MCF 10A (cell line): ENCODE results near the gene LRP1B. TPM values are rescaled to one million over a fixed set of nuclear protein-coding genes. Genes with fewer than 3 reads are reported as not detected.

ENCODE experiments used
- BruUV-seq: library from RNA; stranded (reverse); fragments of 400-500 nt; replicated peaks from 2 replicates; lab custom pipeline; 2021; lab: Mats Ljungman, UMichigan
- CTCF ChIA-PET: fragments of 300-600 bp; sonication (Branson Sonifier 250); formaldehyde crosslinking; extraction: SDS; loops from one replicate; lab custom pipeline; 2021; ENCODE audit warnings: antibody characterized with exemption, inconsistent platforms; lab: Yijun Ruan, JAX
- POLR2A ChIA-PET: fragments of 300-600, 350-650 bp; sonication (Branson Sonifier 250); formaldehyde crosslinking; extraction: SDS; loops from one replicate; lab custom pipeline; 2020; ENCODE audit warnings: antibody characterized with exemption, inconsistent platforms; lab: Yijun Ruan, JAX
- DNase-seq: peaks from one replicate; pipeline ENCODE4 v3.0.0-alpha.2; 2018; ENCODE audit not compliant: unreplicated experiment
- H3K27ac Mint-ChIP-seq: one replicate; pipeline ENCODE4 v1.8.0; 2022; ENCODE audit warnings: mild to moderate bottlenecking, low read depth, mixed read lengths; ENCODE audit not compliant: unreplicated experiment
- H3K27me3 Mint-ChIP-seq: one replicate; pipeline ENCODE4 v1.8.0; 2022; ENCODE audit warnings: mixed read lengths; ENCODE audit not compliant: insufficient read depth, unreplicated experiment
- H3K36me3 Mint-ChIP-seq: one replicate; pipeline ENCODE4 v1.8.0; 2022; ENCODE audit warnings: mild to moderate bottlenecking, moderate library complexity, mixed read lengths; ENCODE audit not compliant: insufficient read depth, unreplicated experiment
- H3K4me1 Mint-ChIP-seq: one replicate; pipeline ENCODE4 v1.8.0; 2022; ENCODE audit warnings: mixed read lengths; ENCODE audit not compliant: insufficient read depth, unreplicated experiment
- H3K4me3 Mint-ChIP-seq: one replicate; pipeline ENCODE4 v1.8.0; 2022; ENCODE audit warnings: mild to moderate bottlenecking, moderate library complexity, mixed read lengths; ENCODE audit not compliant: unreplicated experiment
- H3K9me3 Mint-ChIP-seq: one replicate; pipeline ENCODE4 v1.8.0; 2022; ENCODE audit warnings: mixed read lengths; ENCODE audit not compliant: unreplicated experiment
- intact Hi-C: fragments of 100-400 bp; cut with micrococcal nuclease; formaldehyde crosslinking; loops from 2 replicates; pipeline ENCODE4 v1.14.1; 2022
- total RNA-seq: library from RNA; stranded (reverse); gene quantifications from 2 replicates; pipeline ENCODE4 v1.2.3, GENCODE V29; 2022
- TF ChIP-seq, protein P1 (sequence below): fragments of 200-600 bp; IDR thresholded peaks from one replicate; pipeline ENCODE4 v1.8.0; 2022; ENCODE audit warnings: antibody characterized with exemption, mild to moderate bottlenecking; ENCODE audit not compliant: unreplicated experiment

The LRP1B gene
- total RNA-seq, 1 experiment from 2014 or later = not detected

DNA sequence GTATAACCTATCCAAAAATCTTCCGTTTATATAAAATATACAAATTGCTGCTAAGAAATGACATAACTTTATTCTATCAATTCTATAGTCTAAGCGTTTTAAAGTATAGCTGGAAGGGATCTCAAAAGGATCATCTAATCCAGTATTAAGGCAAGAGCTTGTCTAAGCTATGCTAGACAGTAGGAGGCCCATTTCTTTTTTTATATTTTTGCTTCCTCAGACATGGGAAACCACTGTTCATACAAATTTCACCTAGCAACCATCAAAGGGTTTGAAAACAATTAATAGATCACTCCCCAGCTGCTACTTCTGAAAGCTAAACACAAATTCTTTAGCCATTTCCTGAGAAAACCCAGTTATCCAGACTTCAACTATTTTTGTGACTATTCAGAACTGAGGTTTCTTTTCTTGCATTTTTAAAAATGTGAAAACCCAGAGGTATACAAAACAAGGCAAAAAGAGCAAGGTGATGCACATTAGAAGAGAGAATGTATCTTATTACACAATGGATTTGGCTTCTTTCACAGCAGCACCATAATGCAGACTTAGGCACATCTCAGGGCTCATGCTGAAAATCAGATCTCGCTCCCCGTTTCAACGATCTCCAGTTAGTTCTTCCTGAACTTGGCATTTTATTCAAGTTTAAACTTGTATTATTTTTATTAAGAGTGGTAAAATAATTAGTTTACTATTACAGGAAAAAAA is 274.4 kb downstream of the LRP1B start:
- H3K36me3 Mint-ChIP-seq = no peaks in the 10 kb centered on the region
- no peak for DNase-seq
- no peaks in the 10 kb centered on the region for H3K9me3 Mint-ChIP-seq
- intact Hi-C loops = no loop called here
- POLR2A ChIA-PET = no interaction called here
- TF ChIP-seq, protein P1, sequence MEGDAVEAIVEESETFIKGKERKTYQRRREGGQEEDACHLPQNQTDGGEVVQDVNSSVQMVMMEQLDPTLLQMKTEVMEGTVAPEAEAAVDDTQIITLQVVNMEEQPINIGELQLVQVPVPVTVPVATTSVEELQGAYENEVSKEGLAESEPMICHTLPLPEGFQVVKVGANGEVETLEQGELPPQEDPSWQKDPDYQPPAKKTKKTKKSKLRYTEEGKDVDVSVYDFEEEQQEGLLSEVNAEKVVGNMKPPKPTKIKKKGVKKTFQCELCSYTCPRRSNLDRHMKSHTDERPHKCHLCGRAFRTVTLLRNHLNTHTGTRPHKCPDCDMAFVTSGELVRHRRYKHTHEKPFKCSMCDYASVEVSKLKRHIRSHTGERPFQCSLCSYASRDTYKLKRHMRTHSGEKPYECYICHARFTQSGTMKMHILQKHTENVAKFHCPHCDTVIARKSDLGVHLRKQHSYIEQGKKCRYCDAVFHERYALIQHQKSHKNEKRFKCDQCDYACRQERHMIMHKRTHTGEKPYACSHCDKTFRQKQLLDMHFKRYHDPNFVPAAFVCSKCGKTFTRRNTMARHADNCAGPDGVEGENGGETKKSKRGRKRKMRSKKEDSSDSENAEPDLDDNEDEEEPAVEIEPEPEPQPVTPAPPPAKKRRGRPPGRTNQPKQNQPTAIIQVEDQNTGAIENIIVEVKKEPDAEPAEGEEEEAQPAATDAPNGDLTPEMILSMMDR = no peak
- BruUV-seq = no TSS peak
- CTCF ChIA-PET = no interaction called here
- no peak overlapping the region for H3K27ac Mint-ChIP-seq
- H3K4me3 Mint-ChIP-seq = no peak overlapping the region
- peaks cover 72% of the 10 kb centered on the region for H3K27me3 Mint-ChIP-seq
- no peaks in the 10 kb centered on the region for H3K4me1 Mint-ChIP-seq

DNA sequence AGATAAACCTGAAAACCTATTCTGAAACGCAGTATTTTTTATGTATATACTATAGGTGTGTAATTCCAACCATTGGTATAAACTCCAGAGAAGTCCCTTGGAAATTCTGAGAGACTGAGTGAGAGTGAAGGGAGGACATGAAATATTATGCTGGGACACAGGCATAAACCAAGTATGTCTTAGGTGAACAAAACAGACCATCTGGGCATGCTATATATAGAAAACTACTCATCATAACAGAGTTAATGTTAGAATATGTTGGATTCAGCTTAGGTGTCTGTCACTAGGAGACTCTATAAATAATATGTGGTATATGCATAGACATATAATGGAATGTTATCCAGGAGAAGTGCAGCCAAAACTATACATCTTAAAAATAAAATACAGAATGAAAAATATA is 282.6 kb downstream of the LRP1B start:
- H3K36me3 Mint-ChIP-seq = no peaks in the 10 kb centered on the region
- intact Hi-C loops = no loop called here
- ChIA-PET POLR2A (interaction anchor here (0.7 kb wide), 1 partner anchor 1085 kb away, joined by 3 read pairs; no protein-coding TSS in a partner anchor), CTCF (interaction anchor here (0.5 kb wide), 1 partner anchor 46 kb away, joined by 3 read pairs; no protein-coding TSS in a partner anchor)
- H3K27me3 Mint-ChIP-seq = peaks cover 54% of the 10 kb centered on the region
- no peak for DNase-seq
- TF ChIP-seq, protein P1 = no peak
- no peaks in the 10 kb centered on the region for H3K9me3 Mint-ChIP-seq
- no TSS peak for BruUV-seq
- no peaks in the 10 kb centered on the region for H3K4me1 Mint-ChIP-seq
- H3K4me3 Mint-ChIP-seq = no peak overlapping the region
- no peak overlapping the region for H3K27ac Mint-ChIP-seq

DNA sequence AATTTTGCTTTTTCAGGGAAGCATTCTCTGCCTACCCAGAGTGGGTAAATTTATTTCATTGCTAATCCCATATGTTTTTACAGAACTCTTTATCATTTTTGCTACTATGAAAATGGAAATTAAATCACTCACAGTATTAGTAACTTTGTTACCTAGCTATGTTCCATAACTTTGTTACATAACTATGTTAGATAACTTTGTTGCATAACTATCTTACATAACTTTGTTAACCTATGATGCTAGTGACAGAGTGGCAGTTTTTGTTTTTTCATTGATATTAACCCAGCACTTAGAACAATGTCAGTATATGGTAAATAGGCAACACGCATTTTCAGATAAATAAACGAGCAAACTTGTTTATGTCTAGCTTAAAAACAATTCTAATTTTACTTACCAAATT is 286.6 kb downstream of the LRP1B start:
- H3K36me3 Mint-ChIP-seq = no peaks in the 10 kb centered on the region
- peaks cover 40% of the 10 kb centered on the region for H3K27me3 Mint-ChIP-seq
- no peak overlapping the region for H3K4me3 Mint-ChIP-seq
- no peak for DNase-seq
- no TSS peak for BruUV-seq
- CTCF ChIA-PET = no interaction called here
- H3K27ac Mint-ChIP-seq = no peak overlapping the region
- POLR2A ChIA-PET = no interaction called here
- H3K4me1 Mint-ChIP-seq = no peaks in the 10 kb centered on the region
- TF ChIP-seq, protein P1 = no peak
- no peaks in the 10 kb centered on the region for H3K9me3 Mint-ChIP-seq
- intact Hi-C loops = no loop called here

DNA sequence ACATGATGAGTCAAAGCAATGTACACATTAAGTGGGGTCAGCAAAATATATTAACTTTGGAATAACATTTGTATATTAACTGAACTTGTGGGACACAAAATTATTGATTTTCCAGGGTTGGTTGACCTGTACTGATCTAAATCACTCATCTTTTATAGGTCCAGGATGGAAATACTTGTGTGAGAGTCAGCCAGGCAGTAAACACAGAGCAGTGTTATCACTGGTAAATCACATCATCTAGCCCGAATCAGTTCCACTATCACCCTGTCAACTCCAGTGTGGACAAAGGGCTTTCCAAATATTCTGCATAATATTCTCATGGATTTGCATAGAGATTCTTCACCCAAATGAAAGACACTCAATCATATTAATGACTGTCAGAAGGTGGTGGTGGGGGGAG is 295.7 kb downstream of the LRP1B start:
- no peak for DNase-seq
- H3K36me3 Mint-ChIP-seq = no peaks in the 10 kb centered on the region
- peaks cover 49% of the 10 kb centered on the region for H3K27me3 Mint-ChIP-seq
- H3K9me3 Mint-ChIP-seq = no peaks in the 10 kb centered on the region
- H3K4me1 Mint-ChIP-seq = no peaks in the 10 kb centered on the region
- no peak overlapping the region for H3K27ac Mint-ChIP-seq
- intact Hi-C loops = no loop called here
- BruUV-seq = no TSS peak
- ChIA-PET POLR2A (no interaction called here), CTCF (no interaction called here)
- TF ChIP-seq, protein P1 = no peak
- H3K4me3 Mint-ChIP-seq = no peak overlapping the region
